ENCODE results near the gene MTREX. TPM values are rescaled to one million over a fixed set of nuclear protein-coding genes. Genes with fewer than 3 reads are reported as not detected.

Gene MTREX
- polyA plus RNA-seq, 6 donors from 2014 or later: 15.7 to 32.8 (median 25.5) TPM

- no peak for ATAC-seq (ENCODE audit: low read depth in 2 of 2)
- DNase-seq: no peak
- H3K27ac Mint-ChIP-seq: peak overlapping the region in 1 of 6 donors; percentile 81
Observed at GRCh38 chr5:55333811-55334210, 26.0 kb downstream of the MTREX start.

GRCh38 chr5:55338092-55338613 lies 30.4 kb downstream of the MTREX start:
- Mint-ChIP-seq H3K27me3 (no peaks in the 10 kb centered on the region), H3K27ac (peak overlapping the region in 4 of 6 donors; percentile 24 to 77 (median 68)), H3K4me1 (peaks cover 13 to 25% (median 18%) of the 10 kb centered on the region in 3 donors), H3K36me3 (peaks cover 0 to 6% of the 10 kb centered on the region in 2 donors), H3K9me3 (no peaks in the 10 kb centered on the region), H3K4me3 (no peak overlapping the region)
- DNase-seq: no peak
- ATAC-seq (ENCODE audit: low read depth in 2 of 2): no peak

More at GRCh38 chr5:55333811-55334210, 26.0 kb downstream of the MTREX start:
- H3K4me3 Mint-ChIP-seq: no peak overlapping the region
- H3K27me3 Mint-ChIP-seq: no peaks in the 10 kb centered on the region
- peaks cover 13 to 28% (median 19%) of the 10 kb centered on the region in 3 donors for H3K4me1 Mint-ChIP-seq
- no peaks in the 10 kb centered on the region for H3K9me3 Mint-ChIP-seq
- H3K36me3 Mint-ChIP-seq: peaks cover 0 to 29% of the 10 kb centered on the region in 2 donors

GRCh38 chr5:55338810-55339243 lies 31.0 kb downstream of the MTREX start:
- Mint-ChIP-seq H3K4me3 (peak overlapping the region in 2 of 8 donors; percentile 10 to 36), H3K27me3 (no peaks in the 10 kb centered on the region), H3K27ac (peak overlapping the region in 5 of 6 donors; percentile 70 to 78 (median 75)), H3K36me3 (peaks cover 0 to 3% of the 10 kb centered on the region in 2 donors), H3K4me1 (peaks cover 13 to 23% (median 18%) of the 10 kb centered on the region in 3 donors), H3K9me3 (no peaks in the 10 kb centered on the region)
- ATAC-seq (ENCODE audit: low read depth in 2 of 2): peak; percentile 36 to 41
- DNase-seq: no peak

GRCh38 chr5:55343107-55343506 lies 35.3 kb downstream of the MTREX start:
- peak overlapping the region in 3 of 6 donors; percentile 28 to 45 (median 32) for H3K27ac Mint-ChIP-seq

GRCh38 chr5:55343609-55344008 lies 35.8 kb downstream of the MTREX start:
- Mint-ChIP-seq H3K27ac (peak overlapping the region in 4 of 6 donors; percentile 28 to 45 (median 31)), H3K4me3 (no peak overlapping the region), H3K4me1 (peaks cover 5 to 12% (median 8%) of the 10 kb centered on the region in 3 donors), H3K27me3 (no peaks in the 10 kb centered on the region), H3K36me3 (peaks cover 9 to 18% of the 10 kb centered on the region in 2 donors), H3K9me3 (no peaks in the 10 kb centered on the region)
- ATAC-seq (ENCODE audit: low read depth in 2 of 2) (no peak), DNase-seq (no peak)

More at GRCh38 chr5:55343107-55343506, 35.3 kb downstream of the MTREX start:
- Mint-ChIP-seq H3K9me3 (no peaks in the 10 kb centered on the region), H3K4me1 (peaks cover 8 to 17% (median 13%) of the 10 kb centered on the region in 3 donors), H3K36me3 (peaks cover 9 to 18% of the 10 kb centered on the region in 2 donors), H3K27me3 (no peaks in the 10 kb centered on the region), H3K4me3 (no peak overlapping the region)
- ATAC-seq (ENCODE audit: low read depth in 2 of 2) (no peak), DNase-seq (no peak)

GRCh38 chr5:55344392-55344992 lies 36.7 kb downstream of the MTREX start:
- H3K9me3 Mint-ChIP-seq: no peaks in the 10 kb centered on the region
- peaks cover 0 to 4% (median 0%) of the 10 kb centered on the region in 3 donors for H3K4me1 Mint-ChIP-seq
- H3K36me3 Mint-ChIP-seq: peaks cover 9 to 19% of the 10 kb centered on the region in 2 donors
- no peaks in the 10 kb centered on the region for H3K27me3 Mint-ChIP-seq
- peak overlapping the region in 2 of 6 donors; percentile 45 to 85 for H3K27ac Mint-ChIP-seq
- DNase-seq: peak; percentile 38
- H3K4me3 Mint-ChIP-seq: no peak overlapping the region
- peak in 1 of 2 donors; percentile 35 for ATAC-seq (ENCODE audit: low read depth in 2 of 2)

- no peak overlapping the region for H3K4me3 Mint-ChIP-seq
- no peaks in the 10 kb centered on the region for H3K9me3 Mint-ChIP-seq
- H3K27me3 Mint-ChIP-seq: no peaks in the 10 kb centered on the region
- H3K36me3 Mint-ChIP-seq: peaks cover 9 to 27% of the 10 kb centered on the region in 2 donors
- no peak for DNase-seq
- peaks cover 0 to 10% (median 4%) of the 10 kb centered on the region in 3 donors for H3K4me1 Mint-ChIP-seq
- ATAC-seq (ENCODE audit: low read depth in 2 of 2): no peak
- no peak overlapping the region for H3K27ac Mint-ChIP-seq
Observed at GRCh38 chr5:55345327-55345726, 37.5 kb downstream of the MTREX start.

GRCh38 chr5:55347786-55348185 lies 40.0 kb downstream of the MTREX start:
- H3K27ac Mint-ChIP-seq: peak overlapping the region in 4 of 6 donors; percentile 20 to 87 (median 44)

GRCh38 chr5:55350754-55351153 lies 43.0 kb downstream of the MTREX start:
- DNase-seq (peak; percentile 11), ATAC-seq (ENCODE audit: low read depth in 2 of 2) (peak; percentile 52 to 63)
- H3K4me1 Mint-ChIP-seq: peaks cover 4 to 17% (median 10%) of the 10 kb centered on the region in 3 donors
- no peaks in the 10 kb centered on the region for H3K27me3 Mint-ChIP-seq
- peak overlapping the region in 2 of 6 donors; percentile 34 to 36 for H3K27ac Mint-ChIP-seq
- H3K9me3 Mint-ChIP-seq: no peaks in the 10 kb centered on the region
- H3K4me3 Mint-ChIP-seq: no peak overlapping the region
- H3K36me3 Mint-ChIP-seq: peaks cover 24 to 26% of the 10 kb centered on the region in 2 donors

More at GRCh38 chr5:55347786-55348185, 40.0 kb downstream of the MTREX start:
- DNase-seq (no peak), ATAC-seq (ENCODE audit: low read depth in 2 of 2) (no peak)
- no peak overlapping the region for H3K4me3 Mint-ChIP-seq
- H3K9me3 Mint-ChIP-seq: no peaks in the 10 kb centered on the region
- H3K27me3 Mint-ChIP-seq: no peaks in the 10 kb centered on the region
- peaks cover 9 to 34% of the 10 kb centered on the region in 2 donors for H3K36me3 Mint-ChIP-seq
- peaks cover 0 to 21% (median 5%) of the 10 kb centered on the region in 3 donors for H3K4me1 Mint-ChIP-seq

- Mint-ChIP-seq H3K4me3 (no peak overlapping the region), H3K27ac (no peak overlapping the region), H3K36me3 (peaks cover 32 to 39% of the 10 kb centered on the region in 2 donors), H3K4me1 (peaks cover 0 to 5% (median 4%) of the 10 kb centered on the region in 3 donors), H3K9me3 (peaks cover 0 to 2% (median 0%) of the 10 kb centered on the region in 7 donors), H3K27me3 (no peaks in the 10 kb centered on the region)
- no peak for DNase-seq
- ATAC-seq (ENCODE audit: low read depth in 2 of 2): no peak
Observed at GRCh38 chr5:55356896-55357295, 49.1 kb downstream of the MTREX start.

GRCh38 chr5:55360190-55360589 lies 52.4 kb downstream of the MTREX start:
- H3K36me3 Mint-ChIP-seq: peaks cover 17 to 40% of the 10 kb centered on the region in 2 donors
- ATAC-seq (ENCODE audit: low read depth in 2 of 2) (no peak), DNase-seq (no peak)
- H3K27me3 Mint-ChIP-seq: no peaks in the 10 kb centered on the region
- no peak overlapping the region for H3K27ac Mint-ChIP-seq
- peaks cover 0 to 6% (median 4%) of the 10 kb centered on the region in 3 donors for H3K4me1 Mint-ChIP-seq
- no peak overlapping the region for H3K4me3 Mint-ChIP-seq
- H3K9me3 Mint-ChIP-seq: peaks cover 0 to 2% (median 0%) of the 10 kb centered on the region in 7 donors

- Mint-ChIP-seq H3K4me3 (no peak overlapping the region), H3K36me3 (peaks cover 17 to 27% of the 10 kb centered on the region in 2 donors), H3K27me3 (no peaks in the 10 kb centered on the region), H3K4me1 (peaks cover 0 to 6% (median 4%) of the 10 kb centered on the region in 3 donors), H3K9me3 (peaks cover 0 to 2% (median 0%) of the 10 kb centered on the region in 7 donors), H3K27ac (peak overlapping the region in 3 of 6 donors; percentile 3 to 8 (median 6))
- ATAC-seq (ENCODE audit: low read depth in 2 of 2): no peak
- no peak for DNase-seq
Observed at GRCh38 chr5:55363856-55364255, 56.1 kb downstream of the MTREX start.

- Mint-ChIP-seq H3K4me1 (peaks cover 0 to 6% (median 4%) of the 10 kb centered on the region in 3 donors), H3K27ac (peak overlapping the region in 3 of 6 donors; percentile 6 to 77 (median 9)), H3K27me3 (no peaks in the 10 kb centered on the region), H3K36me3 (peaks cover 14 to 20% of the 10 kb centered on the region in 2 donors), H3K9me3 (peaks cover 0 to 2% (median 0%) of the 10 kb centered on the region in 7 donors), H3K4me3 (no peak overlapping the region)
- peak in 1 of 2 donors; percentile 28 for ATAC-seq (ENCODE audit: low read depth in 2 of 2)
- DNase-seq: no peak
Observed at GRCh38 chr5:55364537-55365055, 56.8 kb downstream of the MTREX start.

Measured in naive B cell (primary cell).